Progenitor cell of endocrine pancreas (in vitro differentiated cells): Measurements from ENCODE around the gene SYNC. TPM values are rescaled to one million over a fixed set of nuclear protein-coding genes. Genes with fewer than 3 reads are reported as not detected.
A peak's percentile ranks its signal among the peaks of the same experiment; 100 is the strongest.

Experiments used
- DNase-seq: peaks from one replicate; pipeline ENCODE4 v3.0.0; 2021; ENCODE audit warnings: low spot score; ENCODE audit not compliant: unreplicated experiment
- H3K27ac Mint-ChIP-seq: 2 replicates; pipeline ENCODE4 v1.8.0; 2021; ENCODE audit warnings: mild to moderate bottlenecking, moderate library complexity, mixed read lengths
- H3K27me3 Mint-ChIP-seq: 2 replicates; pipeline ENCODE4 v1.8.0; 2021; ENCODE audit warnings: mixed read lengths
- H3K36me3 Mint-ChIP-seq: 2 replicates; pipeline ENCODE4 v1.8.0; 2022; ENCODE audit warnings: mixed read lengths; ENCODE audit not compliant: insufficient read depth
- H3K4me1 Mint-ChIP-seq: 2 replicates; pipeline ENCODE4 v1.8.0; 2021; ENCODE audit warnings: low read depth, mixed read lengths
- H3K4me3 Mint-ChIP-seq: 2 replicates; pipeline ENCODE4 v1.8.0; 2021; ENCODE audit warnings: low read depth, mild to moderate bottlenecking, moderate library complexity, mixed read lengths
- H3K9me3 Mint-ChIP-seq: 2 replicates; pipeline ENCODE4 v1.8.0; 2021; ENCODE audit warnings: low read depth, mixed read lengths
- CTCF ChIP-seq: fragments of 200-600 bp; sonication (generic); IDR thresholded peaks from one replicate; pipeline ENCODE4 v1.5.0; 2021; ENCODE audit warnings: antibody characterized with exemption, mild to moderate bottlenecking; ENCODE audit not compliant: unreplicated experiment
- long read RNA-seq: library from polyadenylated mRNA; unstranded; transcript quantifications from one replicate; pipeline ENCODE4 v2.0.0, GENCODE V29; 2020
- total RNA-seq: library from RNA; stranded (reverse); gene quantifications from 2 replicates; pipeline ENCODE4 v1.2.1, GENCODE V29; 2021

SYNC gene
- total RNA-seq, result 0.40 TPM in 1 of 2 replicates, not detected in the other
- long read RNA-seq, partial matches to known transcripts, result 0 of 48 reads
- long read RNA-seq, other reads (novel, unspliced or antisense), result 48 of 48 reads

- Mint-ChIP-seq H3K27me3 (peaks cover 39% of the 10 kb centered on the region), H3K36me3 (no peaks in the 10 kb centered on the region), H3K4me1 (peaks cover 8% of the 10 kb centered on the region), H3K27ac (peak within 1 kb of the TSS; percentile 5), H3K9me3 (no peaks in the 10 kb centered on the region), H3K4me3 (peak within 1 kb of the TSS; percentile 71)
- no peak for DNase-seq
- no peak for TF ChIP-seq CTCF
Measured at GRCh38 chr1:32702599-32703478, at the start of gene SYNC. SYNC (minus strand) TSS chr1:32702770; CDS start chr1:32702660, 110 bp downstream.

GRCh38 chr1:32749771-32750170 lies 47.2 kb upstream of the SYNC start:
- TF ChIP-seq CTCF, result no peak
- peaks cover 2% of the 10 kb centered on the region for H3K36me3 Mint-ChIP-seq
- H3K9me3 Mint-ChIP-seq, result no peaks in the 10 kb centered on the region
- no peak overlapping the region for H3K27ac Mint-ChIP-seq
- no peak for DNase-seq
- H3K4me3 Mint-ChIP-seq, result no peak overlapping the region
- peaks cover 3% of the 10 kb centered on the region for H3K4me1 Mint-ChIP-seq
- H3K27me3 Mint-ChIP-seq, result no peaks in the 10 kb centered on the region

GRCh38 chr1:32749332-32749731 lies 46.8 kb upstream of the SYNC start:
- no peak for DNase-seq
- Mint-ChIP-seq H3K36me3 (peaks cover 5% of the 10 kb centered on the region), H3K4me3 (no peak overlapping the region), H3K9me3 (no peaks in the 10 kb centered on the region), H3K27me3 (no peaks in the 10 kb centered on the region), H3K4me1 (peaks cover 4% of the 10 kb centered on the region), H3K27ac (no peak overlapping the region)
- TF ChIP-seq CTCF, result no peak

- peaks cover 8% of the 10 kb centered on the region for H3K36me3 Mint-ChIP-seq
- H3K27ac Mint-ChIP-seq, result no peak overlapping the region
- no peak for TF ChIP-seq CTCF
- H3K9me3 Mint-ChIP-seq, result no peaks in the 10 kb centered on the region
- DNase-seq, result no peak
- H3K4me3 Mint-ChIP-seq, result no peak overlapping the region
- H3K4me1 Mint-ChIP-seq, result peaks cover 8% of the 10 kb centered on the region
- no peaks in the 10 kb centered on the region for H3K27me3 Mint-ChIP-seq
Measured at GRCh38 chr1:32748926-32749325, 46.4 kb upstream of the SYNC start.

DNA sequence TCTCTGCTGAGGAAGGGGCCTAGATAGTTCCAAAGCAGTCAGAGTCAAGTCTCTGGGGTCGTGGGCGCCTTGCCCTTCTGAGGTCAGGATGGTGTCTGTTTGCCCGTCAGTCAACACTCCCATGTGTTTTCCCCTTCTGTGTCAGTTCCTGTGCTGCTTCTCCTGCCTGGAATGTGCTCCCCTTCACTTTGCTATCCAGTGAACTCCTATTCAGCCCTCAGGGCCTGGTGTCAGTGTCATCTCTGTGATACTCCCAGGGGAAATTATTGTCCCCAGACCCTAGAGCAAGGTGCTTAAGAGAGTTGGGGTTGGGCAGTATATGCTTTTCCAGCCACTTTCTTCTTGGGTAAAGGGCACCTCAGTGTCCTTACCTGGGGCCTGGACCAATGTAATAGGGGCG lies 45.8 kb upstream of the SYNC start:
- Mint-ChIP-seq H3K9me3 (no peaks in the 10 kb centered on the region), H3K4me1 (peaks cover 10% of the 10 kb centered on the region), H3K27ac (no peak overlapping the region), H3K36me3 (peaks cover 8% of the 10 kb centered on the region), H3K4me3 (no peak overlapping the region), H3K27me3 (no peaks in the 10 kb centered on the region)
- TF ChIP-seq CTCF, result no peak
- DNase-seq, result no peak
